Measurements from ENCODE around the gene FBRSL1. TPM values are rescaled to one million over a fixed set of nuclear protein-coding genes. Genes with fewer than 3 reads are reported as not detected.

The FBRSL1 gene
- total RNA-seq, 1 donor from 2014 or later, result 58.7 TPM

DNA sequence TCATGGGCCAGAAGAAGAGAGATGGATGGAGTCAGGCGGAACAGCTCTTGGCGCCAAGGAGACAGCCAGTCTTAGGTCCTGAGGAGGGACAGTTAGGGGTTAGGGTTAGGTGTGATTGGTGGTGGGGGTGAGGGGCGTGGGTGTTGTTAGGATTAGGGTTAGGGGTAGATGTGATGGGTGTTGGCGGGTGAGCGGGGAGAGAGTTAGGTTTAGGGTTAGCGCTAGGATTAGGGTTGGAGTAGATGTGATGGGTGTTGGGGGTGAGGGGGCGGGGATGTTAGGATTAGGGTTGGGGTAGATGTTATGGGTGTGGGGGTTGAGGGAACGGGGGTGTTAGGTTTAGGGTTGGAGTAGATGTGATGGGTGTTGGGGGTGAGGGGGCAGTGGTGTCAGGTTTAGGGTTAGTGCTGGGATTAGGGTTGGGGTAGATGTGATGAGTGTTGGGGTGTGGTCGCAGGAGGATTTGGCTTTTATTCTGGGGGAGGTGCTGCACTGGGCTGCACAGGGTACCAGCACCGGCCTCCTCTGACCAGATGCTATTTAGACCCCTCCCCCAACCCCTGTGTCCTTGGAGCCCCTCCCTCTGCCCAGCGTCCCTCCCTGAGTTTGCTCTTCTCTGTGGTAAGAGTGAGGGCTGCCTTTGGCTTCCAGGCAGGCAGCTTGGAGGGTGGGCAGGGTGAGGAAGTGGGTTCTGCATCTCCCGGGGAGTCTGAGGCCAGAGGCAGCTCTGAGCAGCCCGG, 35.6 kb upstream of the FBRSL1 start:
- H3K4me3 Mint-ChIP-seq, result no peak overlapping the region
- intact Hi-C loops (cut with micrococcal nuclease), result no loop called here
- DNase-seq, result no peak
- ChIA-PET POLR2A (interaction anchor here (0.8 kb wide), 1 partner anchor 28 kb away, joined by 4 read pairs; no protein-coding TSS in a partner anchor), CTCF (no interaction called here)
- no peak overlapping the region for H3K27ac Mint-ChIP-seq
- no peaks in the 10 kb centered on the region for H3K27me3 Mint-ChIP-seq
- ATAC-seq (ENCODE audit: low read depth), result no peak
- TF ChIP-seq, protein P1, sequence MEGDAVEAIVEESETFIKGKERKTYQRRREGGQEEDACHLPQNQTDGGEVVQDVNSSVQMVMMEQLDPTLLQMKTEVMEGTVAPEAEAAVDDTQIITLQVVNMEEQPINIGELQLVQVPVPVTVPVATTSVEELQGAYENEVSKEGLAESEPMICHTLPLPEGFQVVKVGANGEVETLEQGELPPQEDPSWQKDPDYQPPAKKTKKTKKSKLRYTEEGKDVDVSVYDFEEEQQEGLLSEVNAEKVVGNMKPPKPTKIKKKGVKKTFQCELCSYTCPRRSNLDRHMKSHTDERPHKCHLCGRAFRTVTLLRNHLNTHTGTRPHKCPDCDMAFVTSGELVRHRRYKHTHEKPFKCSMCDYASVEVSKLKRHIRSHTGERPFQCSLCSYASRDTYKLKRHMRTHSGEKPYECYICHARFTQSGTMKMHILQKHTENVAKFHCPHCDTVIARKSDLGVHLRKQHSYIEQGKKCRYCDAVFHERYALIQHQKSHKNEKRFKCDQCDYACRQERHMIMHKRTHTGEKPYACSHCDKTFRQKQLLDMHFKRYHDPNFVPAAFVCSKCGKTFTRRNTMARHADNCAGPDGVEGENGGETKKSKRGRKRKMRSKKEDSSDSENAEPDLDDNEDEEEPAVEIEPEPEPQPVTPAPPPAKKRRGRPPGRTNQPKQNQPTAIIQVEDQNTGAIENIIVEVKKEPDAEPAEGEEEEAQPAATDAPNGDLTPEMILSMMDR (IDR thresholded peaks at IDR 0.05), result no peak
- H3K4me1 Mint-ChIP-seq, result peaks cover 32% of the 10 kb centered on the region
- no peaks in the 10 kb centered on the region for H3K9me3 Mint-ChIP-seq
- no peaks in the 10 kb centered on the region for H3K36me3 Mint-ChIP-seq (ENCODE audit: low read depth)

DNA sequence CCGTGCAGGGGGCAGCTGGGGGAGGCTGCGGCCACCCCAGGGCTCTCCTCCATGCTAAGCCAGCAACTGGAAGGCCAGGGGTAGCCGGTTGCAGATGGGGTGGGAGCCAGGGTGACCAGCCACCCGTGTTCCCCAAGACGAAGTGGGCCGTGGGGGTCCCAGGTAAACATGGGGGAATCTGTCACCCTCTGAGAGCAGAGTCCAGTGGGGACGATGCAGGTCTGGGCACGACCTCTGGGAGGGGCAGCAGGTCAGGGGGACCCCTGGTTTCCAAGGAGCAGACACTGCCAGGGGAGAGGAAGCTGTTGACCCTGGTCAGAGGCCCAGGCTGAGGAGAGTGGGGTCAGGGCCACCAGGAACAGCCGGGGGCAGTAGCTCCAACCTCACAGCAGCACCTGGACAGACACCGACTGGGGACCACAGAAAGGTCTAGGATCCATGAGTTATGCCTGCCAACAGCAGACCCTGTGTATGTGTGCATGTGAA, 35.0 kb upstream of the FBRSL1 start:
- ChIA-PET CTCF (no interaction called here), POLR2A (no interaction called here)
- H3K9me3 Mint-ChIP-seq, result no peaks in the 10 kb centered on the region
- H3K4me3 Mint-ChIP-seq, result no peak overlapping the region
- peaks cover 26% of the 10 kb centered on the region for H3K4me1 Mint-ChIP-seq
- intact Hi-C loops (cut with micrococcal nuclease), result no loop called here
- no peaks in the 10 kb centered on the region for H3K36me3 Mint-ChIP-seq (ENCODE audit: low read depth)
- no peaks in the 10 kb centered on the region for H3K27me3 Mint-ChIP-seq
- DNase-seq (no peak), ATAC-seq (ENCODE audit: low read depth) (no peak)
- TF ChIP-seq, protein P1 (IDR thresholded peaks at IDR 0.05), result no peak
- H3K27ac Mint-ChIP-seq, result no peak overlapping the region

DNA sequence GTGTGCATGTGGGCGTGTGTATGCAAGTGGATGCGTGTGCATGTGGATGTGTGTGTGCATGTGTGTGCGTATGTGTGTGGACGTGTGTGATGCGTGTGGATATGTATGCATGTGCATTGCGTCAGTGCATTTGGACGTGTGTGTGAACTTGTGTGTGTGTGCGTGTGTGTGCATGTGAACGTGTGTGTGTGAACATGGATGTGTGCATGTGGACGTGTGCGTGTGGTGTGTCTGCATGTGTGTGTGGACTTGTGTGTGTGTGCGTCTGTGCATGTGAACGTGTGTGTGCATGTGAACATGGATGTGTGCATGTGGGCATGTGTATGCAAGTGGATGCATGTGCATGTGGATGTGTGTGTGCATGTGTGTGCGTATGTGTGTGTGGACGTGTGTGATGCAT, 34.4 kb upstream of the FBRSL1 start:
- ChIA-PET POLR2A (no interaction called here), CTCF (no interaction called here)
- intact Hi-C loops (cut with micrococcal nuclease), result no loop called here
- Mint-ChIP-seq H3K9me3 (no peaks in the 10 kb centered on the region), H3K27me3 (no peaks in the 10 kb centered on the region), H3K4me1 (peaks cover 20% of the 10 kb centered on the region), H3K36me3 (ENCODE audit: low read depth) (no peaks in the 10 kb centered on the region), H3K27ac (no peak overlapping the region), H3K4me3 (no peak overlapping the region)
- TF ChIP-seq, protein P1 (IDR thresholded peaks at IDR 0.05), result no peak
- ATAC-seq (ENCODE audit: low read depth), result no peak
- no peak for DNase-seq

DNA sequence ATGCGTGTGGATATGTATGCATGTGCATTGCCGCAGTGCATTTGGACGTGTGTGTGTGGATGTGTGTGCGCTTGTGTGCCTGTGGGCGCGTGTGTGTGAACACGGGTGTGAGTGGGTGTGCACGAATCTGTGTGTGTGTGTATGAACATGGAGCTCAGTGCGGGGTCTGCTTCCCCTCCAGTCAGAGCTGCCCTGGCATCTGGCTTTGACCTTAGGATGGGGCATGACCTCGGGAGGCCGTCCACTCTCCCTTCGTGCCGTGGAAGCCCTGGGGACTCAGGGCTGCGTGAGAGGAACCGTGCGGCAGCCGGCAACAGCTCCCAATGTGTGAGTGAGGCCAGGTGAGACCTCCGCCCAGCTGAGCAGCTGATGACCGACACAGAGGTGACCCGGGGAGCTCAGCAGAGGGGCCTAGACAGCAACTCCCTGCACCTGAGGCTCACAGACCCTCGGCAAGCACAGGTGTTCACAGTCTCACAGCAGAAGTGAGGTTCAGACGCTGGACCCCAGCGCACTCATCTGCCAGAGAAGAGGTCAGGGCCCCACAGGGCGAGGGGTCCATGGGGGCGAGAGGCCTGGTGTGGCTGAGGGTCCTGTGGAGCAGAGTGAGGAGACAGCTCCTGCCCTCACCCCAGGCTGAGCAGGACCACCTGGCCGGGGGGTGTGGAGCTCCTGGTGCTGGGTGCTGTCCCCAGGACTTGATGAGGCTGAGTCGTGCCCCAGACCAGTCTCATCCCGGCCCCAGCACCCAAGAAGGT, 33.6 kb upstream of the FBRSL1 start:
- H3K27ac Mint-ChIP-seq, result no peak overlapping the region
- intact Hi-C loops (cut with micrococcal nuclease), result no loop called here
- POLR2A ChIA-PET, result interaction anchor here (1.6 kb wide), 1 partner anchor 11 kb away, joined by 3 read pairs; no protein-coding TSS in a partner anchor
- CTCF ChIA-PET, result no interaction called here
- no peaks in the 10 kb centered on the region for H3K36me3 Mint-ChIP-seq (ENCODE audit: low read depth)
- H3K4me1 Mint-ChIP-seq, result peaks cover 13% of the 10 kb centered on the region
- TF ChIP-seq, protein P1 (IDR thresholded peaks at IDR 0.05), result no peak
- H3K9me3 Mint-ChIP-seq, result no peaks in the 10 kb centered on the region
- no peaks in the 10 kb centered on the region for H3K27me3 Mint-ChIP-seq
- DNase-seq (no peak), ATAC-seq (ENCODE audit: low read depth) (no peak)
- H3K4me3 Mint-ChIP-seq, result no peak overlapping the region

DNA sequence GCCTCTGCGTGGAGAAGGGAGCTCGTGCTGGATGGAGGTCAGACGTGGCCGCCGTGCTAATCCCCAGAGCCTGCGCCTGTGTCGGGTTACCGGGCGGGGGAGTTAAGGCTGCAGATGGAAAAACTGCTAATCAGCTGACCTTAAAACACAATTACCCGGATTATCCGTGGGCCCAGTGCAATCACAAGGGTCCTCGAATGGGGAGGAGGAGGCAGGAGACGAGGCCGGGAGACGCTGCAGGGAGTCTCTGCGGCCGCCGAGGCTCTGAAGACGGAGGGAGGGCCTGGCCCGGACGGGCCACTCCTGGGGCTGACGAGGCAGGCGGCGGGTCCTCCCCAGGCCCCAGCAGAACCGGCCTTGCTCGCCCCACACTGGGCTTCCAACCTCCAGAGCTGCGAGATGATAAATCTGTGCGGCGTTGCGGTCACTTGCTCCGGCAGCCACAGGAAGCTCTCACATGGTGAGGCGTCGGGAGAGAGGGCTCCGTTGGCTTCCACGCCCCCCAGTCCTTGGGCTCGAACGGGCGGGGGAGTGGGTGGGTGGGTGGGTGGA, 32.9 kb upstream of the FBRSL1 start:
- intact Hi-C loops (cut with micrococcal nuclease), result no loop called here
- H3K27ac Mint-ChIP-seq, result no peak overlapping the region
- no peaks in the 10 kb centered on the region for H3K36me3 Mint-ChIP-seq (ENCODE audit: low read depth)
- H3K4me3 Mint-ChIP-seq, result no peak overlapping the region
- no peaks in the 10 kb centered on the region for H3K27me3 Mint-ChIP-seq
- TF ChIP-seq, protein P1 (IDR thresholded peaks at IDR 0.05), result no peak
- DNase-seq, result no peak
- ChIA-PET CTCF (no interaction called here), POLR2A (interaction anchor here (1.6 kb wide), 1 partner anchor 12 kb away, joined by 3 read pairs; no protein-coding TSS in a partner anchor)
- H3K9me3 Mint-ChIP-seq, result no peaks in the 10 kb centered on the region
- peaks cover 9% of the 10 kb centered on the region for H3K4me1 Mint-ChIP-seq
- ATAC-seq (ENCODE audit: low read depth), result no peak
